CD14-positive monocyte (primary cell): Measurements from ENCODE around the gene HHIP. TPM values are rescaled to one million over a fixed set of nuclear protein-coding genes. Genes with fewer than 3 reads are reported as not detected.

ENCODE experiments used
- DNase-seq, 3 donors: peaks; one replicate each; pipeline ENCODE4 v3.0.0-alpha.2; 2011 to 2022
- H2AFZ ChIP-seq: 2 replicates; pipeline ENCODE4 v1.6.0; 2012; ENCODE audit warnings: mild to moderate bottlenecking, low read depth, low read length, inconsistent platforms; ENCODE audit not compliant: insufficient read depth, poor library complexity, severe bottlenecking
- H3K27ac ChIP-seq, 2 donors: 1 replicate in 1 of 2; 2 replicates in 1 of 2; pipeline ENCODE4 v1.5.1; 2012 to 2013; ENCODE audit warnings: low read length in 2 of 2, control low read depth in 1 of 2, inconsistent platforms in 1 of 2, low read depth in 1 of 2, mild to moderate bottlenecking in 1 of 2
- H3K27me3 ChIP-seq, 2 donors: one replicate each; pipeline versions ENCODE4 v1.6.0 to v1.6.1; 2011 to 2013; ENCODE audit warnings: low read length in 2 of 2; ENCODE audit not compliant: control insufficient read depth in 2 of 2, insufficient read depth in 2 of 2
- H3K36me3 ChIP-seq, 2 donors: replicated peaks in 1 of 2; 1 replicate in 1 of 2; 2 replicates in 1 of 2; pipeline versions ENCODE4 v1.5.1 to v1.6.1; 2012 to 2013; ENCODE audit warnings: low read length in 2 of 2, control low read depth in 1 of 2, inconsistent platforms in 1 of 2, mild to moderate bottlenecking in 1 of 2; ENCODE audit not compliant: insufficient read depth in 2 of 2, control insufficient read depth in 1 of 2
- H3K4me1 ChIP-seq, 2 donors: 1 replicate in 1 of 2; 2 replicates in 1 of 2; pipeline versions ENCODE4 v1.5.1 to v1.6.1; 2012 to 2013; ENCODE audit warnings: low read length in 2 of 2, control low read depth in 1 of 2, inconsistent platforms in 1 of 2, mild to moderate bottlenecking in 1 of 2, moderate library complexity in 1 of 2; ENCODE audit not compliant: insufficient read depth in 2 of 2, control insufficient read depth in 1 of 2
- H3K4me2 ChIP-seq: replicated peaks from 2 replicates; pipeline ENCODE3; 2012; ENCODE audit warnings: low read length, moderate library complexity, mild to moderate bottlenecking; ENCODE audit not compliant: poor library complexity, severe bottlenecking; ENCODE audit errors: extremely low read depth
- H3K4me3 ChIP-seq, 3 experiments: fragments of 200-600 bp in 1 of 3; sonication (generic) in 1 of 3; replicated peaks in 1 of 3; 1 replicate in 2 of 3; 2 replicates in 1 of 3; pipeline ENCODE4 v1.5.1; 2011 to 2013; ENCODE audit warnings: low read length in 3 of 3, mild to moderate bottlenecking in 3 of 3, control low read depth in 2 of 3, low read depth in 2 of 3, inconsistent platforms in 1 of 3, moderate library complexity in 1 of 3
- H3K79me2 ChIP-seq: 2 replicates; pipeline ENCODE4 v1.6.0; 2012; ENCODE audit warnings: mild to moderate bottlenecking, control low read depth, inconsistent platforms, low read length, moderate library complexity; ENCODE audit not compliant: insufficient read depth
- H3K9ac ChIP-seq: 2 replicates; pipeline ENCODE4 v1.6.0; 2017; ENCODE audit warnings: low read length, mild to moderate bottlenecking; ENCODE audit not compliant: insufficient read depth, poor library complexity, severe bottlenecking
- H3K9me3 ChIP-seq, 2 donors: replicated peaks in 1 of 2; 1 replicate in 1 of 2; 2 replicates in 1 of 2; pipeline versions ENCODE4 v1.5.1 to v1.6.1; 2012 to 2013; ENCODE audit warnings: low read length in 2 of 2, control low read depth in 1 of 2; ENCODE audit not compliant: control insufficient read depth in 1 of 2, insufficient read depth in 1 of 2
- H4K20me1 ChIP-seq: 2 replicates; pipeline ENCODE4 v1.6.0; 2012; ENCODE audit warnings: mild to moderate bottlenecking, low read length, control low read depth, moderate library complexity; ENCODE audit not compliant: insufficient read depth
- H3K27ac Mint-ChIP-seq, 7 donors: one replicate each; pipeline ENCODE4 v1.8.0; 2020; ENCODE audit warnings: mild to moderate bottlenecking in 7 of 7, mixed read lengths in 7 of 7, moderate library complexity in 6 of 7, inconsistent platforms in 2 of 7
- H3K27me3 Mint-ChIP-seq, 3 donors: one replicate each; pipeline ENCODE4 v1.8.0; 2021 to 2022; ENCODE audit warnings: low read depth in 3 of 3, mild to moderate bottlenecking in 3 of 3, mixed read lengths in 3 of 3, moderate library complexity in 3 of 3, inconsistent platforms in 1 of 3
- H3K36me3 Mint-ChIP-seq, 2 donors: one replicate each; pipeline ENCODE4 v1.8.0; 2020; ENCODE audit warnings: mixed read lengths in 2 of 2, inconsistent platforms in 1 of 2, mild to moderate bottlenecking in 1 of 2
- H3K4me1 Mint-ChIP-seq: one replicate; pipeline ENCODE4 v1.8.0; 2020; ENCODE audit warnings: mild to moderate bottlenecking, mixed read lengths
- H3K4me3 Mint-ChIP-seq, 2 donors: one replicate each; pipeline ENCODE4 v1.8.0; 2020; ENCODE audit warnings: mild to moderate bottlenecking in 2 of 2, mixed read lengths in 2 of 2, moderate library complexity in 1 of 2
- H3K9me3 Mint-ChIP-seq, 7 donors: one replicate each; pipeline ENCODE4 v1.8.0; 2020 to 2022; ENCODE audit warnings: mixed read lengths in 7 of 7, mild to moderate bottlenecking in 6 of 7, moderate library complexity in 6 of 7, inconsistent platforms in 2 of 7
- CTCF ChIP-seq: fragments of 200-600 bp; IDR thresholded peaks from one replicate; pipeline ENCODE4 v1.8.0; 2022; ENCODE audit warnings: antibody characterized with exemption, mild to moderate bottlenecking
- WGBS: methylation state at CpG from one replicate; pipeline ENCODE4 v1.1.5; 2013; ENCODE audit warnings: missing lambda C conversion rate; ENCODE audit not compliant: insufficient coverage; 5-methylcytosine and 5-hydroxymethylcytosine counted together
- intact Hi-C, 2 donors: fragments of 100-400 bp; cut with micrococcal nuclease; formaldehyde crosslinking; loops; one replicate each; pipeline versions ENCODE4 v1.15.0 to v1.15.1; 2023
- polyA plus RNA-seq, 3 donors: library from polyadenylated mRNA; depleted of rRNA in 1 of 3; unstranded in 2 of 3; stranded (reverse) in 1 of 3; fragments of 300-500 nt in 2 of 3; fragments of >200 nt in 1 of 3; fragmentation: Illumina TruSeq in 2 of 3; gene quantifications; 1 replicate in 2 of 3; 2 replicates in 1 of 3; pipeline ENCODE4 v1.2.3, GENCODE V29; 2012 to 2021

HHIP gene
- polyA plus RNA-seq, 3 donors: not detected

GRCh38 chr4:144647590-144647989, 1.6 kb downstream of the HHIP start:
- Mint-ChIP-seq H3K4me1 (peaks cover 17% of the 10 kb centered on the region), H3K36me3 (no peaks in the 10 kb centered on the region), H3K9me3 (peaks cover 0 to 9% (median 0%) of the 10 kb centered on the region in 7 donors), H3K4me3 (peak overlapping the region in 1 of 2 donors; percentile 91), H3K27me3 (peaks cover 34 to 46% (median 34%) of the 10 kb centered on the region in 3 donors), H3K27ac (no peak overlapping the region)
- Histone ChIP-seq H3K9ac (no peak overlapping the region), H3K4me1 (peaks cover 11 to 14% of the 10 kb centered on the region in 2 donors), H2AFZ (peak overlapping the region; percentile 48), H3K9me3 (no peaks in the 10 kb centered on the region), H3K4me2 (no peak overlapping the region), H3K36me3 (no peaks in the 10 kb centered on the region), H3K27ac (no peak overlapping the region), H4K20me1 (no peaks in the 10 kb centered on the region), H3K4me3 (no peak overlapping the region), H3K27me3 (peaks cover 27 to 34% of the 10 kb centered on the region in 2 donors), H3K79me2 (no peaks in the 10 kb centered on the region)
- intact Hi-C loops: no loop called here
- WGBS: 13% methylated on average over 1 of the region's 4 CpGs
- no peak for DNase-seq
- no peak for TF ChIP-seq CTCF

GRCh38 chr4:144648042-144648441, 2.1 kb downstream of the HHIP start:
- peak overlapping the region in 1 of 2 donors; percentile 91 for H3K4me3 Mint-ChIP-seq
- WGBS: no CpG with 5 or more reads among the region's 2 CpGs
- intact Hi-C loops: no loop called here
- no peaks in the 10 kb centered on the region for H3K9me3 ChIP-seq
- no peak for TF ChIP-seq CTCF
- no peak overlapping the region for H3K4me3 ChIP-seq
- H3K9me3 Mint-ChIP-seq: peaks cover 0 to 9% (median 0%) of the 10 kb centered on the region in 7 donors
- no peaks in the 10 kb centered on the region for H3K79me2 ChIP-seq
- H4K20me1 ChIP-seq: no peaks in the 10 kb centered on the region
- H3K27me3 ChIP-seq: peaks cover 27 to 34% of the 10 kb centered on the region in 2 donors
- peaks cover 34 to 46% (median 34%) of the 10 kb centered on the region in 3 donors for H3K27me3 Mint-ChIP-seq
- no peaks in the 10 kb centered on the region for H3K36me3 ChIP-seq
- peaks cover 11 to 14% of the 10 kb centered on the region in 2 donors for H3K4me1 ChIP-seq
- H3K4me1 Mint-ChIP-seq: peaks cover 17% of the 10 kb centered on the region
- H3K27ac Mint-ChIP-seq: no peak overlapping the region
- no peak overlapping the region for H3K4me2 ChIP-seq
- H3K36me3 Mint-ChIP-seq: no peaks in the 10 kb centered on the region
- H3K9ac ChIP-seq: no peak overlapping the region
- H2AFZ ChIP-seq: no peak overlapping the region
- no peak overlapping the region for H3K27ac ChIP-seq
- no peak for DNase-seq
